H7 (cell line): ENCODE data around the gene FMN2. TPM values are rescaled to one million over a fixed set of nuclear protein-coding genes. Genes with fewer than 3 reads are reported as not detected.

Experiments used
- DNase-seq: peaks from one replicate; pipeline ENCODE4 v3.0.0; 2012
- H3K27me3 ChIP-seq: 2 replicates; pipeline ENCODE4 v1.6.0; 2011; ENCODE audit warnings: mild to moderate bottlenecking, low read length; ENCODE audit not compliant: control insufficient read depth, insufficient read depth
- H3K36me3 ChIP-seq: replicated peaks from 2 replicates; pipeline ENCODE4 v1.5.1; 2011; ENCODE audit warnings: low read length; ENCODE audit not compliant: control insufficient read depth, insufficient read depth
- H3K4me3 ChIP-seq: 2 replicates; pipeline ENCODE4 v1.5.1; 2011; ENCODE audit warnings: low read depth, mild to moderate bottlenecking, control low read depth, low read length, moderate library complexity; ENCODE audit not compliant: insufficient read depth
- total RNA-seq: library from RNA; depleted of rRNA; stranded (reverse); fragments of >200 nt; shearing (Covaris generic); gene quantifications from 2 replicates; pipeline ENCODE4 v1.2.3, GENCODE V29; 2014

Gene FMN2
- total RNA-seq, 1 experiment from 2014 or later, result 0.83 TPM

GRCh38 chr1:240217403-240217802 is 125.7 kb downstream of the FMN2 start:
- no peaks in the 10 kb centered on the region for H3K27me3 ChIP-seq
- no peaks in the 10 kb centered on the region for H3K36me3 ChIP-seq
- no peak for DNase-seq
- H3K4me3 ChIP-seq, result no peak overlapping the region

- H3K36me3 ChIP-seq, result no peaks in the 10 kb centered on the region
- H3K27me3 ChIP-seq, result no peaks in the 10 kb centered on the region
- DNase-seq, result no peak
- H3K4me3 ChIP-seq, result no peak overlapping the region
Measured at GRCh38 chr1:240219104-240219503, 127.4 kb downstream of the FMN2 start.

- Histone ChIP-seq H3K4me3 (no peak overlapping the region), H3K36me3 (no peaks in the 10 kb centered on the region), H3K27me3 (no peaks in the 10 kb centered on the region)
- no peak for DNase-seq
Measured at GRCh38 chr1:240226102-240226501, 134.4 kb downstream of the FMN2 start.

- no peak for DNase-seq
- Histone ChIP-seq H3K36me3 (no peaks in the 10 kb centered on the region), H3K4me3 (no peak overlapping the region), H3K27me3 (no peaks in the 10 kb centered on the region)
Measured at GRCh38 chr1:240230816-240231215, 139.1 kb downstream of the FMN2 start.

GRCh38 chr1:240232530-240232929 is 140.8 kb downstream of the FMN2 start:
- no peak overlapping the region for H3K4me3 ChIP-seq
- no peaks in the 10 kb centered on the region for H3K27me3 ChIP-seq
- no peak for DNase-seq
- H3K36me3 ChIP-seq, result no peaks in the 10 kb centered on the region

- no peak overlapping the region for H3K4me3 ChIP-seq
- no peaks in the 10 kb centered on the region for H3K27me3 ChIP-seq
- DNase-seq, result no peak
- no peaks in the 10 kb centered on the region for H3K36me3 ChIP-seq
Measured at GRCh38 chr1:240234485-240235210, 143.0 kb downstream of the FMN2 start.

- no peak for DNase-seq
- Histone ChIP-seq H3K27me3 (no peaks in the 10 kb centered on the region), H3K4me3 (no peak overlapping the region), H3K36me3 (no peaks in the 10 kb centered on the region)
Measured at GRCh38 chr1:240235521-240236288, 144.0 kb downstream of the FMN2 start.

- no peak overlapping the region for H3K4me3 ChIP-seq
- no peaks in the 10 kb centered on the region for H3K27me3 ChIP-seq
- no peak for DNase-seq
- H3K36me3 ChIP-seq, result no peaks in the 10 kb centered on the region
Measured at GRCh38 chr1:240237305-240237721, 145.6 kb downstream of the FMN2 start.

- no peaks in the 10 kb centered on the region for H3K36me3 ChIP-seq
- no peak overlapping the region for H3K4me3 ChIP-seq
- no peak for DNase-seq
- H3K27me3 ChIP-seq, result no peaks in the 10 kb centered on the region
Measured at GRCh38 chr1:240239309-240239708, 147.6 kb downstream of the FMN2 start.

- no peak overlapping the region for H3K4me3 ChIP-seq
- no peak for DNase-seq
- no peaks in the 10 kb centered on the region for H3K36me3 ChIP-seq
- no peaks in the 10 kb centered on the region for H3K27me3 ChIP-seq
Measured at GRCh38 chr1:240241278-240241677, 149.6 kb downstream of the FMN2 start.

GRCh38 chr1:240242601-240243144 is 151.0 kb downstream of the FMN2 start:
- no peaks in the 10 kb centered on the region for H3K36me3 ChIP-seq
- no peak overlapping the region for H3K4me3 ChIP-seq
- H3K27me3 ChIP-seq, result no peaks in the 10 kb centered on the region
- DNase-seq, result no peak

GRCh38 chr1:240244968-240245628 is 153.4 kb downstream of the FMN2 start:
- H3K4me3 ChIP-seq, result no peak overlapping the region
- no peak for DNase-seq
- H3K27me3 ChIP-seq, result no peaks in the 10 kb centered on the region
- no peaks in the 10 kb centered on the region for H3K36me3 ChIP-seq

GRCh38 chr1:240245629-240246020 is 153.9 kb downstream of the FMN2 start:
- Histone ChIP-seq H3K27me3 (no peaks in the 10 kb centered on the region), H3K36me3 (no peaks in the 10 kb centered on the region), H3K4me3 (no peak overlapping the region)
- no peak for DNase-seq

GRCh38 chr1:240247899-240248298 is 156.2 kb downstream of the FMN2 start:
- no peak overlapping the region for H3K4me3 ChIP-seq
- no peaks in the 10 kb centered on the region for H3K36me3 ChIP-seq
- H3K27me3 ChIP-seq, result no peaks in the 10 kb centered on the region
- no peak for DNase-seq

GRCh38 chr1:240254006-240254405 is 162.3 kb downstream of the FMN2 start:
- no peak for DNase-seq

More at GRCh38 chr1:240254006-240254405, 162.3 kb downstream of the FMN2 start:
- Histone ChIP-seq H3K36me3 (no peaks in the 10 kb centered on the region), H3K27me3 (no peaks in the 10 kb centered on the region), H3K4me3 (no peak overlapping the region)
